Measurements from ENCODE around the gene EFNA3. TPM values are rescaled to one million over a fixed set of nuclear protein-coding genes. Genes with fewer than 3 reads are reported as not detected.

Gene EFNA3
- total RNA-seq, 4 donors from 2014 or later = 3.4 to 7.9 (median 7.2) TPM

- Histone ChIP-seq H3K4me1 (peaks cover 15 to 41% (median 26%) of the 10 kb centered on the region in 4 donors), H3K27me3 (no peaks in the 10 kb centered on the region), H3K4me3 (peak overlapping the region in 3 of 4 donors; percentile 53 to 72 (median 62)), H3K36me3 (peaks cover 0 to 24% (median 0%) of the 10 kb centered on the region in 4 donors), H3K9me3 (no peaks in the 10 kb centered on the region), H3K27ac (peak overlapping the region; percentile 91 to 99 (median 94))
- DNase-seq = peak; percentile 48
- 28 to 42% methylated on average over 5 to 10 of the region's 12 CpGs for whole genome bisulfite sequencing, 2 donors (ENCODE audit: low coverage in 1 of 2)
- TF ChIP-seq POLR2A (IDR thresholded peaks at IDR 0.05) (no peak), EP300 (IDR thresholded peaks at IDR 0.05; ENCODE audit: low read depth) (no peak), CTCF (IDR thresholded peaks at IDR 0.05) (peak in 4 of 5 experiments; percentile 28 to 47 (median 30)), POLR2AphosphoS5 (IDR thresholded peaks at IDR 0.05) (no peak)
- in situ Hi-C loops (cut with MboI; ENCODE audit: low pct_ligation_motif_present in 1 of 4, low pct_unique_long_range_greater_than_20kb in 1 of 4, low sequenced_read_pairs in 3 of 4) = loop anchor here in 3 of 4 donors (25.0 kb wide), 1 partner anchor 90 kb away; the partner anchor contains the start of genes CKS1B (in 3 of the 3), PBXIP1 (in 3 of the 3), PYGO2 (in 3 of the 3) and SHC1 (in 3 of the 3)
- intact Hi-C loops (cut with DNase I; ENCODE audit: low total_unique reads) = no loop called here
Observed at GRCh38 chr1:155052439-155053395, 25.9 kb upstream of the EFNA3 start.

- H3K9me3 ChIP-seq = no peaks in the 10 kb centered on the region
- no peaks in the 10 kb centered on the region for H3K27me3 ChIP-seq
- H3K27ac ChIP-seq = no peak overlapping the region
- DNase-seq = no peak
- H3K4me3 ChIP-seq = no peak overlapping the region
- 78 to 95% methylated on average over 7 of the region's 7 CpGs for WGBS, 2 donors (ENCODE audit: low coverage in 1 of 2)
- intact Hi-C loops (cut with DNase I; ENCODE audit: low total_unique reads) (no loop called here), in situ Hi-C loops (cut with MboI; ENCODE audit: low pct_ligation_motif_present in 1 of 4, low pct_unique_long_range_greater_than_20kb in 1 of 4, low sequenced_read_pairs in 3 of 4) (loop anchor here in 3 of 4 donors (25.0 kb wide), 1 partner anchor 91 kb away; the partner anchor contains the start of genes CKS1B (in 3 of the 3), PBXIP1 (in 3 of the 3), PYGO2 (in 3 of the 3) and SHC1 (in 3 of the 3))
- peaks cover 15 to 41% (median 26%) of the 10 kb centered on the region in 4 donors for H3K4me1 ChIP-seq
- TF ChIP-seq EP300 (IDR thresholded peaks at IDR 0.05; ENCODE audit: low read depth) = no peak
- TF ChIP-seq POLR2A (IDR thresholded peaks at IDR 0.05) = no peak
- TF ChIP-seq POLR2AphosphoS5 (IDR thresholded peaks at IDR 0.05) = no peak
- no peak for TF ChIP-seq CTCF (IDR thresholded peaks at IDR 0.05)
- peaks cover 0 to 28% (median 0%) of the 10 kb centered on the region in 4 donors for H3K36me3 ChIP-seq
Observed at GRCh38 chr1:155053531-155054105, 25.0 kb upstream of the EFNA3 start.

- no peak for TF ChIP-seq POLR2AphosphoS5 (IDR thresholded peaks at IDR 0.05)
- no peak for TF ChIP-seq EP300 (IDR thresholded peaks at IDR 0.05; ENCODE audit: low read depth)
- no peak for TF ChIP-seq CTCF (IDR thresholded peaks at IDR 0.05)
- TF ChIP-seq POLR2A (IDR thresholded peaks at IDR 0.05) = no peak
- intact Hi-C loops (cut with DNase I; ENCODE audit: low total_unique reads) (no loop called here), in situ Hi-C loops (cut with MboI; ENCODE audit: low pct_ligation_motif_present in 1 of 4, low pct_unique_long_range_greater_than_20kb in 1 of 4, low sequenced_read_pairs in 3 of 4) (loop anchor here in 3 of 4 donors (25.0 kb wide), 1 partner anchor 95 kb away; the partner anchor contains the start of genes CKS1B (in 3 of the 3), PBXIP1 (in 3 of the 3), PYGO2 (in 3 of the 3) and SHC1 (in 3 of the 3))
- Histone ChIP-seq H3K27me3 (no peaks in the 10 kb centered on the region), H3K4me3 (no peak overlapping the region), H3K27ac (no peak overlapping the region), H3K9me3 (no peaks in the 10 kb centered on the region), H3K36me3 (peaks cover 0 to 28% (median 0%) of the 10 kb centered on the region in 4 donors), H3K4me1 (peaks cover 5 to 24% (median 19%) of the 10 kb centered on the region in 4 donors)
- 94% methylated on average over 8 of the region's 8 CpGs; no CpG with 5 or more reads in 1 of the 2 donors for WGBS, 2 donors (ENCODE audit: low coverage in 1 of 2)
- DNase-seq = no peak
Observed at GRCh38 chr1:155057104-155057503, 21.5 kb upstream of the EFNA3 start.
